MV-4-11 (cell line): ENCODE data around the gene C10orf120.

Experiments
- DNase-seq: peaks from one replicate; lab custom pipeline; 2025; lab: John Stamatoyannopoulos, UW

Gene C10orf120

DNA sequence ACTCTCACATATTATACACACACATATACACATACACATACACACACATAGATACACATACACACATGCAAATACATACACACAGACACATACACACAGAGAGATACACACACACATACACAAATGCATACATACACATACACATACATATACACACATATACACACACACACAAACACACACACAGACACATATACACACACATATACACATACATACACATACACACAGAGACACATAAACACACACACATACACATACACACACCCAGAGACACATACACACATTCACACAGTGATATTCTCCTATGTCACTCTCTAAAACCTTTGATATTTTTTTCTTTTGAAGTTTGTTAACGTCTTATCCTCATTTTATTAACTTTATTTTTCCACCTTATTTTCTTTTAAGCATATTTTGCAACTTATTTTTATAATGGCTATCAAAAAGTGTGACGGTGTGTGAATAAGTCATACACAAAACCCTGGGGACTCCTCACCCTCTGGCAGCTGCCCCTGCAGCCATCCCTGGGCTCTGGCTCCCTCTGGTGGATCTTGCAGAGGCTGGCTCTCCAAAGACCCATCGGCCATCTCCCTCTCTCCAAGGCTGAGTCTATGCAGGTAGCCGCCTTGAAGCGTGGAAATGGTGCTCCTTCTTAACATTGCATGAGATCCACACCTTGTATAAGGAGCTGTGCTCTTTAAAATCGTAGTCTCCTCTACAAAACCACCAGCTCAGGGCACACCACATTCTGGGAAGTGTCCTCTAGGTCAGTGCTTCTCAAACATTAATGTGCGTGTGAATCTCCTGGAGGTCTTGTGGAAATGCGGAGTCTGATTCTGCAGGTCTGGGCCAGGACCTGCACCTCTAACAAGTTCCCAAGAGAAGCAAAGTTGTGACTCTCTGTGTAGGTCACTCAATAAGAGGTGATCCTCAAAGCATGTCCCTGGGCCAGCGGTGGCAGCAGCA is 4.1 kb upstream of the C10orf120 start:
- no peak for DNase-seq

DNA sequence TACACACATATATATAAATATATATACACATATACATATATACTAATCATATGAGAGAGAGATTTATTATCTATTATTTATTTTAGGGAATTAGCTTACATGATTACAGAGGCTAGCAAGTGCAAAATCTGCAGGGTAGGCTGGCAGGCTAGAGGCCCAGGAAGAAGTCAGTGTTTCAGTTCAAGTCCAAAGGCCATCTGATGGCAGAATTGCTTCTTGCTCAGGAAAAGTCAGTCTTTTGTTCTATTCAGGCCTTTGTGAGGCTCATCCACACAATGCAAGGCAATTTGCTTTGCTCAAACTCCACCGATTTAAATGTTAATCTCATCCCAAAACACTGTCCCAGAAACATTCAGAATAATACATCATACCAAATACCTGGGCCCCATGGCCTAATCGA is 2.6 kb upstream of the C10orf120 start:
- no peak for DNase-seq

DNA sequence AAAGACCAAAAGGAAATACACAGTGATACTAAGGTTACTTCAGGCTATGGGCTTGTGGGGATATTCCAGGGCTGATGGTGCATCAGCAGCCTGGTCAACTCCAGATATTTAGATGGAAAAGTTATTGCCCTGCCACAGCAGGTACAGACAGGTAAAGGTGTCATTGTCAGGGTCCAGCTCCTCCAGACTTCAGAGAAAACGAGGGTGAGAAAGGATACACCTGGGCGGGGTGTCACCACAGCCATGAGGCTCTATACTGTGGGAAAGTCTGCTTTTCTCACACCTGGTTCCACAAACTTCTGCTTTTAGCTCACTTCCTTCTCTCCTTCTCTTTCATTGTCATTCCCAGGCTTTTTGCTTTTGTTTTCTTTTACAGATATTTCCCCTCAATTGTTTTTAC is 2.0 kb upstream of the C10orf120 start:
- DNase-seq, result no peak

DNA sequence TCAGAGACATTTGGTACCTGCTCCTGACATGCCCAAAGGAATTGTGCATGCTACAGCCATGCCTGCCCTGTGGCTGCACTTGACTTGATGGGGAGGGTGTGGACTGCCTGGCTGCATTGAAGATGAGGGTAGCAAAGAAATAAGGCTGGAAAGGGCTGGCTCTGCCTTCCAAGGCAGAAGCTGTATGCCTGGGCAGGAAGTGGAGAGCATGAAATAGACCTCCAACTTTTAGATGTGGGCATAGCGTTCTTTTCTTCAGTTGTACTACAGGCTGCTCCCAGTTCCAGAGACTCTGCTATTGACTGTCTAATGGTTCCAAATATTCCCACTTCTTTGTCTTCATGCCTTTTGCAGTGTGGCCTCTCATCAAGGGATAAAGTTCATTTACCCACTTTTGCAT is 3.0 kb downstream of the C10orf120 start:
- no peak for DNase-seq

DNA sequence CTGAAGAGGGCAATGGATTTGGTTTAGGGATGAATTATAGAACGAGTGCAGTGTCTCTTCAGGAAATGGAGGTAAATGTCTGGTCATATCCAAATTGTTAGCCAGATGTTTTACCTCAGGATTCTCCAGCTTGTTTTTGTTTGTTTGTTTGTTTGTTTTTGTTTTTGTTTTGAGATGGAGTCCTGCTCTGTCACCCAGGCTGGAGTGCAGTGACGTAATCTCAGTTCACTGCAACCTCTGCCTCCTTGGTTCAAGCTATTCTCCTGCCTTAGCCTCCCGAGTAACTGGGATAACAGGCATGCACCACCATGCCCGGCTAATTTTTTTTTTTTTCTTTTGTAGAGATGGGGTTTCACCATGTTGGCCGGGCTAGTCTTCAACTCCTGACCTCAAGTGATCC is 6.9 kb downstream of the C10orf120 start:
- DNase-seq, result no peak

DNA sequence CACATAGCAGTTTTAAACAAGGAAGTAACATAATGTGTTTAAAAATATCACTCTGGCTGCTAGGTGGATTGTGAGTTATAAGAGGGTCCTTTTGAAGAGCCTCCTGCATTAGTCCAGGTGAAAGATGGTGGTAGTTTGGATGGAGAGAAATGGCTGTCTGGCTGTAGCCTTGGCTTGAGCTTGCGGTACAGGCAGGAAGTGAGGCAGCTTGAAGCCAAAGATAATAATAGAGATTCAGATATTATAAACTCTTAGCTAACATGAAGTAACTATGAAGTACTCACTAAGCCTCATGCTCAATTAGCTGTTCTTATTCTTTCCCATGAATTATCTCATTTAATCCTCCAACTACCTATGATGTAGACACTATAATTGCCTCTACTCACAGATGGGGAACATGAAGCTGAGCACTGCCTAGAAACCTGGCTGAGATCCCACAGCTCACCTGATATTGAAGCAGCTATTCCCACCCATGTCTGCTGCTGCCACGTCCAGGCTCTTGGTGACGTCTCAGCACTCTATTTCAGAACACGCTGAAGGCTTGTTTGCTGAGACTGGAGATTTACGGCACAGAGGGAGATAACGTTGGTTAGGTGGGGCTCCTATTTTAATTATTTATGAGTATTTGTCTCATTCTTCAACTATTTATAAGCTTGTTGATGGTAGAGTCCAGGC is 10.4 kb downstream of the C10orf120 start:
- DNase-seq, result no peak

DNA sequence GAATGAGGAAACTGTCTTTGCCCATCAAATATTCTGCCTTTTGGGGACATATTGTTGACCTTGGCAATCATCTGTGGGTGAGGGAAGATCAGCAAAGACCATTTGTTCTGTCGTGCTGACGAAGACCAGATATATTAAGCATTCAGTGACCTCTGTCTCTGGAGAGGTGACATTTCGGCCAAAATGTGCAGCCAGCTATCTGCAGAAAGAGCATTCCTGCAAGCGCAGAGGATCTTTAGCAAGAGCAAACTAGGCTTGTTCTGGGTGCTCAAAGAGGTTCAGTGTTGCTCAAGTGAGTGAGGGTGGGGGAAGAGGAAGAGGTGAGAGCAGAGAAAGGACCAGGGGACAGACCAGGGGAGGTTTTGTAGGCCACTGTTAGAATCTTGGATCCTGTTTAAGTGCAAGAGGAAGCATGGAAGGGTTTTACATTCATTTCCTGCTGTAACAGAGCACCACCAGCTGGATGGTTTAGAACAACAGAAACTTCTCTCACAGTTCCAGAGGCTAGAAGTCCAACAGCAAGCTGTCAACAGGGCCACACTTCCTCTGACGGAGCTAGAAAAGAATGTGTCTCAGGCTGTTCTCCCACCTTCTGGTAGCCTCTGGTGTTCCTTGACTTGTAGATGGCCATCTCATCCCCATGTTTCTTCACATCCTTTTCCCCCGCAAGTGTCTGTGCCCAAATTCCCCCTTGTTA is 11.2 kb downstream of the C10orf120 start:
- DNase-seq, result peak; percentile 40

DNA sequence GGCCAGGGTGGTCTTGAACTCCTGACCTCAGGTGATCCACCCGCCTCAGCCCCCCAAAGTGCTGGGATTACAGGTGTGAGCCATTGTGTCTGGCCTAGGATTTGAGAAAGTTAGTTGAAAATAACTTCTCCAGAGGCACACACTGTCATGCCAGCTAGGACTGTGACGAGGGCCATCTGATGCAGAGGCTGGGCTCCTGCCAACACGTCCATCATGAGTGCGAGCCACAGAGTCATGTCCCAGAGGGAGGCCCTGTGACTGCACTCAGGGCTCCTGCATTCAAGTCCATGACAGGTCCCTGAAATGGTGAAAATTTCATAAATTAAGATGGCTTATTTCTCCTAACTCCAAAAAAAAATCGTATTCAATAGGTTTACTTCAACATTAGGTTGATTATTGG is 17.1 kb downstream of the C10orf120 start:
- no peak for DNase-seq

DNA sequence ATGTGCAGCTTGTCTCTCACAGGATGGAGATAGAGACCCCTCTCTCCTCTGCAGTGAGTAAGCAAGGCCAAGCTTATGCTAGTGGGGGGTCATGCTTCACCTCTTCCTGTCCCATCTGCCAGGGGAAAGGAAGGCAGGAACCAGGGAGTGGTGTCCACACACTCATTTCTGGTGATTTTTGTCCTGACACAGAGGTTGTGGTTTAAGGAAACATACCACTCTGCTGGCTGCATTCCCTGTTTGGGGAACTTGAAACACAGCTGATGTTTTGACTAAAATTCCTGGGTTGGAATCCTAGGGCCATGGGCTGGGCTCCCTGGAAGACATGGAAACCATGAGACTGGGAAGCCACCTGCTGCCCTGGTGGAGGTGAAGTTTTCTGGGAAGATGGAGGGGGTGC is 21.4 kb downstream of the C10orf120 start:
- DNase-seq, result no peak

DNA sequence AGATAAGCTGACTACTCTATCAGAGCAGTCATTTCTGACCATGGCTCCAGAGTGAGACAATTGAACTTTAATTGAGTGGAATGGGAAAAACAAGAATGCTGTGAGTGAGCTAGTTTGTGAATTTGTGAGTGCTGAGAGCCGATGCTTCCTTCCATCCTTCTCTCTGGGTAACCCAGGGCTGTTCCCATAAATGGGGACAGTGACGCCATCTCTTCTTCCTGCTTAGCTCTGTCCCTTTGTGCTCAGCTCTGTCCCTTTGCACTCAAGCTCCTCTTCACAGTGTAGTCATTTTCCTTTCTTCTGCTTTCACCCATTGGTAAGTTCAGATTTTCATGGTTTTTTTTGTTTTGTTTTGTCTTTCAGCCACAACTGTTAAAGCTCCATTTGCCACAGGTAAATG is 24.4 kb downstream of the C10orf120 start:
- DNase-seq, result no peak

DNA sequence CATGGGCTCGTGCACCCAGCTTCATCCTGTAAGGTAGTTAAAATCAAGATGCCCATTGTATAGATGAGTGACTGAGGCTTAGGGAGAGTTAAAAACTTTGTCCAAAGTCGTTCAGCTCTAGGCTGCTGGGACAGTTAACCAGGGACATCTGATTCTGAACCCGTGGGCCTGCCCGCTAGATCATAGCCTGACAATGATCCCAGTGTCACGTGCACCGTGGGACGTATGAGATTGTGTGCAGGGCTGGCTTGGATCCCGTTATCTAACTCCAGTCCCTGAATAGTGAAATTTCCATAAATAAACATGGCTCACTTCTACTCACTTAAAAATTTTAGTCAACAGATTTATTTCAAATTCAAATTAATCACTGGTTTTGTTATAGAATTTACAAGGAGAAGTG is 24.9 kb downstream of the C10orf120 start:
- DNase-seq, result no peak

DNA sequence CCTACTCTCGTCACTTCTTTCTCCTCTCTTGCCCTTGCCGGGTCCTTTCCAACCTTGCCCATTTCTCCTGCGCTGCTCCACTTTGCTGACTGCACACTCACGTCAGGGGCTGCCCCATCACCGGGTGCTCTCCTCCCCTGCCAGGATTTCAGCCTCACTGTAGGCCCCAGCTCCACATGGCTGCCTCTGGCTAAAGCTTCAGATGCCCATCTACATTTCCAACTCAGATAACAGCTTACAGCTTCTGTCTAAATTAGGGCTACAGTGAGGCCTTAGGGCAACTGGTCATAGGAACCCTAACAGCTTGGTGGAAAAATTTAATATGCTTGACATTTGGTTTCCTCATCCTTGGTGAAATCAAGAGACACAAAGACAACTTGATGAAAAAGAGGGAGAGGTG is 25.9 kb downstream of the C10orf120 start:
- DNase-seq, result no peak

DNA sequence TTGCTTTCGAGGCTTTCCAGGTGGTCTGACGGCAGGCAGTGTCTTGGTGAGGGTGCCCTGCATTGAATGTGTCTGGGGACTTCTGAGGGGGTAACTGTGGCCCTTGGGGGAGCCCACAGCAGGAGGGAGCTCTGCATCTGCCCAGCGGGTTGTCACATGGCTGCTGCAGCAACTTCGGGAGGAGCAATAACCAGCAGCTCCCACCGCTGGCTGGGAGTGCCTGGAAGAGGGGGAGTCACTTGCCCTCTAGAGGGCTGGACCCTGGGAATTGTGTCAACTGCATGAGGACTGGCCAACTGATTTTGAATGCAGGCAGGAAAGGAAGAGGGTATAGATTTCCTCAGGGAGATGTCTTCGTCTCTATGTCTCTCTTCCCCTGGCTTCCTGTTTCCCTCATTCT is 26.4 kb downstream of the C10orf120 start:
- DNase-seq, result no peak

DNA sequence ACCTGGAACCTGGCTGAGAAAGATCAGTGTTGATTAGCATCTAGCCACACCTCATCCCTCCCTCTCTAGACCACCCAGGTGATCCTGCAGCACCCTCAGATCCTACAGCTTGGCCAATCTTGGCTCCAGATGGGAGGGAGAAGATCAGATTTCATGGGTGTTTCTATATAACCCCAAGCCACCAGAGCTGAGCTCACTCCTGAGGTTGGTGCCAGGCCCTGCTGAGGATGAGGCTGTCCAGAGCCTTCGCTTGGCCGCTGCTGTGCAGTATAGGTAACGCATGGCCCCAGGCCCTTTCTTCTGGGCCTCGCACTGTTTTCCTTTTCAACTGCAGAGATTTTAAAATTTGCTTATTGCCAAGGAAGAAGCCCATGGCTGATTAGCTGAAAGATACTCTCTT is 27.0 kb downstream of the C10orf120 start:
- DNase-seq, result no peak

DNA sequence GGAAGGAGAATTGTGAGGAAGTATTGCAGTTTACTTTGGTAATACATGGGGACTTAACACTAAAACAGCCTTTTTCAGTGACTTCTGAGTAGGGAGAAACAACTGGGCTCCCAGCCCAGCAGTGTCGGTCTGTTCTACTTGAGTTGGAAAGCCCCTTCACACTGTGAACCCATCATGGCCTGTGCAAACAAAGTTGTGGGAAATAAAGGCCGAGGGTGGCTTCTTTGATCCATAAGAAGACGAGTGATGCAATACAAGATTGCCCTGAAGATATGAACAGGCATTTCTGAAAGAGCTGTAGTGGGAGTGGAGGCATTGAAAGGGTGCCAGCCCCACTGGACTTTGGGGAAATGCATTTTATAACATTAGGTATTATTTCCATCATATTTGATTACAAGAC is 28.3 kb downstream of the C10orf120 start:
- DNase-seq, result no peak

DNA sequence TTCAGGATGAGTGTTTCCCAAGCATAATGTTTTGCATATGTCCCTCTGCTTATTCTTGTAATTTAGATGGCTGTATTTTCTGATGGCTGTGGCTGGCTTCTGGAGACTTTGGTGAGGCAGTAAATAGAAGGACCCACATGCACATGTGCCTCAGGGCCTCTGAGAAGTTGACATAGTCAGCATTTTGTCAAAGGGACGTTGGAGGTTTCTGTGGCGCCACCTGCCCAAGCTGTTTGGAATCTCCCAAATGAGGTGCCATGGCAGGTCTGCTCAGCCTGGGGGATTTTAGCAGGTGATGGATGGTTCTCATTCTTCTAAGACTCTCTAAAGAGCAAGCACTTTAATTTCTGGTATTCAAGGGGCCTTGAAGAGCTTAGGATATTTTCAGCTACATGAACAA is 29.8 kb downstream of the C10orf120 start:
- no peak for DNase-seq

DNA sequence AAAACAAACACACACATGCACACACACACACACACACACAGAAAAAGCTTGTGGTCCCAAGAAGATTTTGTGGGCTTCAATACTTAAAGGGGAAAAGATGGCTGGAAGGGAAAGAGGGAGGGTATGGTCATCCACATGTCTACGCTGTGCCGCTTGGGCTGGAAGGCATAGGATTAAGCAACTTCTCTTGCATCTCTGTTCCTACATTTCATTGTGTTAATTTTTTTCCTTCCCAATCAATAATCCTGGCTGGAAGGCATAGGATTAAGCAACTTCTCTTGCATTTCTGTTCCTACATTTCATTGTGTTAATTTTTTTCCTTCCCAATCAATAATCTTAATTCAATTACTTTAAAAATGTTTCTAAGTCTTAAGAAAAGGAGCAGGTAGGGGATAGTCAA is 30.6 kb downstream of the C10orf120 start:
- DNase-seq, result no peak

DNA sequence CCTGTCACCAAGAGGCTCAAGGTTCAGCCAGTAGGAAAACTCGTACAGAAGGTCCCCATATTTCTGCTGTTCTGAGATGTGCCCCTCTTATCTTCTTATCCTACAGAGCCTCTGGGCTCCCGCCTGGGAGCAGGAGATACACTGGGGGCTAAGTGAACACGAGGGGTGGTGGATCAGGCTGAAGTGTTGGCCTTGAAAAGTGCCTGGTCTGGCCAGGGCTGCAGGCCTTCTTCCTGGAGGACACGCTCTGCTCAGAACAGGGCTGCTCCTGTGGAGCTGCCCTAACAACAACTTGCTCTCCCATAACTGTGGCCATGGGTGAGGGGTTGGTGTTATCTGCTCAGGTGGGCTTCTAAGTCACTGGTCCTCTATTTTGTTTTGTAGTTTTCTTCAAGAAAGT is 33.7 kb downstream of the C10orf120 start:
- DNase-seq, result no peak

DNA sequence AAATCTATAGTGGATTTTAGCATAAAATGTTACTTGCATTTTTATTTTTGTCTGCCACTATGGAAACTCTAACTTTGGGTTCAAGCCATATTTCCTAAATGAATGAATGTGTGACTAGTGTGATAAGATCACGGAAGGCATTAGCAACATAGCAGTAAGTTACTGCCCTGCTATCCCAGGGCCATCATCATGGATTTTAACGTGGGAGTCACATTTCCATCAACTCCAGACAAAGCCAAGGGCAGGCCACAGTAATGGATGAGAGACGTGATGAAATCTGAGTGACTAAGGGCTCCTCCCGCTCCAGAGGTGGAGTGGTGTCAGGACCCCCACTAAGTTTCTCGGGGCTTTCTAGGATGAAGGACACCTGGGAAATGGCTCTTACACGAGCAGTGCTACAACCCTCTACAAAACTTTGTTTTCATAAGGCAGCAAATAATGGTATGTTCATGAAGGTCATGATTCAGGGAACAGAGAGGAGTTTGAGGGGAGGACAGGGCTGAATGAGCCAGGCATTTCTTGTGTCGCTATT is 34.3 kb downstream of the C10orf120 start:
- no peak for DNase-seq

DNA sequence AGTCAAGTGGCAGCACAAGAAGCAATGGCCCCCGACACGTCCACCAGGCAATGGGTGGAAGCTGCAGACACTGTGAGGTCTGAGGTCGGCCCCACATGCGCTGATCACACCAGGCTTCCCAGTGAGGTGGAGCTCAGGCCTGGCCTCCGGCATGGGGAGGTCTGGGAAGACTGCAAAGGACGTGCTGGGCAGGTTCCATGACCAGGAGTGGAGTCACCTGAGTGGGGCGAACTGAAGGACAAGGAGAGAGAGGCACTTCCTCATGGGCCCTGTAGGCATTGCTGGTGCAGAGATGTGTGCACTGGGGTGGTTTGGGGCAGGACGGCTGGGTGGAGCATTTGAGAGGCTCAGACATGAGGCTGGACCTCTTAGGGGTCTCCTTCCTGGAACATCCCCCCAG is 35.1 kb downstream of the C10orf120 start:
- DNase-seq, result no peak

DNA sequence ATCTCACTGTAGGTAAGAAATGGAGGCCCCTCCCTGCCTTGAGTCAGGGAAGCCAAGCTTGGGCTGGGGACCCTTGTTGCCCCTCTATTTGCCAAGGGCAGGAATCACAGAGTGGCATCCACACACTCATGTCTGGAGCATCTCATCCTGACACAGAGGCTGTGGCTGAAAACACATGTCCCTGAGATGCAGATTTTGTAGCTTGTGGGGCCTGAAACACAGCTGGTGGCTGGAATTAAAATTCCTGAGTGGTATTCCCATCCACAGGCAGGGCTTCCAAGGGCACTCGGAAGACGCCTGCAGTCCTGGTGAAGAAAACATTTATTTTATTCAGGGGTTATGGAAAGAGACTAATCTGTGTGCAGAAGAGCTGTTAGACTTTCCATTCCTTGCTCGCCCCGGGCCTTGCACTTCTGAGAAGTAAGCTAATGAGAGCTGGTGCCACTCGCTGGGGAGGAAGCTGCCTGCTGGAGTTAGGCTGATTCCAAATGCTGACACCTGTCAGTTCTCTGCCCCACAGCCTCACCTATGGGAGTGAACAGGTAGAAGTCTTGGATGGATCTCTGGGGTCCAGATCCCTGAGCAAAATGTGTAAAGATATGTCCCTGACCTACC is 36.0 kb downstream of the C10orf120 start:
- DNase-seq, result no peak

DNA sequence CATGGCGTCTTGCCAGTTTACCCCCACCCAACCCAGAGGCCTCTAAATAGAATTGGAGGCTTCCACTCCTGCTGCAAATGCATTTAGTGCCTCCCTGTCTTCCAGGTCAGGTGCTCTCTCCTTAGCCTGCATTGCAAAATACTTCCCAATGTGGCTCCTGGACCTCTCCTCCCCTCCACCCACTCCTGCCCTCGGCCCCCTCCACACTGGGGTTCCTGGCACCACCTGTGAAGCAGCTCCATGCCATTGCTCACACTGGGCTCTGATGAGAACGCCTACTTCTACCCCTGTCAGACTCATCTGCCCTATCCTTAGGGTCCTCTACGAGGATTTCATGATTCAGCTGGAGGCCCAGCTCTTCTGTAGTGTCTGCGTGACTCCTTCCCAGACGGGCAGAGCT is 37.4 kb downstream of the C10orf120 start:
- no peak for DNase-seq
